ENCODE results near the gene POLR2M.

The POLR2M gene

GRCh38 chr15:57706405-57707209, at the start of gene POLR2M:
Gene POLR2M, plus strand, starts transcription at chr15:57706714. Its CDS starts 129 bp downstream, at chr15:57706843.
- DNase-seq, result peak; percentile 98

GRCh38 chr15:57657619-57658018, 48.9 kb upstream of the POLR2M start:
- DNase-seq, result no peak

GRCh38 chr15:57662091-57662744, 44.3 kb upstream of the POLR2M start:
- no peak for DNase-seq

GRCh38 chr15:57662802-57663201, 43.7 kb upstream of the POLR2M start:
- no peak for DNase-seq

GRCh38 chr15:57663262-57663661, 43.3 kb upstream of the POLR2M start:
- DNase-seq, result no peak

- DNase-seq, result no peak
These were observed 41.3 kb upstream of the POLR2M start for GRCh38 chr15:57665194-57665593.

- no peak for DNase-seq
These were observed 40.6 kb upstream of the POLR2M start for GRCh38 chr15:57665939-57666338.

GRCh38 chr15:57667171-57667849, 39.2 kb upstream of the POLR2M start:
- DNase-seq, result no peak

GRCh38 chr15:57668016-57668415, 38.5 kb upstream of the POLR2M start:
- no peak for DNase-seq

GRCh38 chr15:57671636-57672035, 34.9 kb upstream of the POLR2M start:
- no peak for DNase-seq

- DNase-seq, result no peak
These were observed 30.9 kb upstream of the POLR2M start for GRCh38 chr15:57675481-57676181.

- DNase-seq, result no peak
These were observed 29.9 kb upstream of the POLR2M start for GRCh38 chr15:57676585-57676984.

GRCh38 chr15:57677204-57677603, 29.3 kb upstream of the POLR2M start:
- DNase-seq, result no peak

GRCh38 chr15:57680021-57680420, 26.5 kb upstream of the POLR2M start:
- peak; percentile 23 for DNase-seq

GRCh38 chr15:57681011-57681410, 25.5 kb upstream of the POLR2M start:
- DNase-seq, result no peak

- no peak for DNase-seq
These were observed 23.0 kb upstream of the POLR2M start for GRCh38 chr15:57683481-57683880.

GRCh38 chr15:57684491-57685151, 21.9 kb upstream of the POLR2M start:
- no peak for DNase-seq

GRCh38 chr15:57685306-57686095, 21.0 kb upstream of the POLR2M start:
- DNase-seq, result no peak

- peak; percentile 34 for DNase-seq
These were observed 19.9 kb upstream of the POLR2M start for GRCh38 chr15:57686657-57687056.

- DNase-seq, result no peak
These were observed 16.1 kb upstream of the POLR2M start for GRCh38 chr15:57690341-57690966.

- DNase-seq, result no peak
These were observed 15.4 kb upstream of the POLR2M start for GRCh38 chr15:57691082-57691481.
